ENCODE data around the gene HECA.

HECA gene

DNA sequence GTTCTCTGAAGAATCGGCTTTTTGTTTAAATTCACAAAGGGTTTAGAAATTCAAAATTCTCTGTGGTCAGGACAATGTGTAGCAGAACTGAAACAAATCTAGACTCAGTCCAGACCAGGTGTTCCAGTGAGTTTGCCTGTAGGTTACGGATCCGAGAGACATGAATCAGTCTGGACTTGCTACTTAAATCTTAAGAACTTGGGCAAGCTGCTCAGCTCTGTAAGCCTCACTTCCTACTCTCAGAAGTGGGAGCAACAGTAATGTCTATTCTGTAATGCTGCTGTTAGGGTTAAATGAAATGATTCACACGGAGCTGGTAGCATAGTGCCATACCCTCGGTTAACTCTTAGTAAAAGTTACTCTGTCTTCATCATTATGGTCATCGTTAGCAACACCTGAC lies 37.7 kb downstream of the HECA start:
- no peaks in the 10 kb centered on the region for H3K9me2 ChIP-seq (replicated peaks; ENCODE audit: insufficient read depth, low read length)
- H3K27me3 ChIP-seq (ENCODE audit: low read length) = no peaks in the 10 kb centered on the region
- H2AFZ ChIP-seq (ENCODE audit: low read depth, low read length, severe bottlenecking) = no peak overlapping the region
- peaks cover 15% of the 10 kb centered on the region for H3K36me3 ChIP-seq (ENCODE audit: low read length)
- no peak overlapping the region for H3K9ac ChIP-seq (ENCODE audit: low read length)
- H3K4me3 ChIP-seq (ENCODE audit: insufficient read depth, low read length, poor library complexity, severe bottlenecking) = no peak overlapping the region
- no peak overlapping the region for H3K27ac ChIP-seq (ENCODE audit: low read depth, low read length)
- no peaks in the 10 kb centered on the region; the same call in 1 of the 2 replicates for H3K79me2 ChIP-seq (ENCODE audit: insufficient read depth, low read length)
- TF ChIP-seq, protein P1, sequence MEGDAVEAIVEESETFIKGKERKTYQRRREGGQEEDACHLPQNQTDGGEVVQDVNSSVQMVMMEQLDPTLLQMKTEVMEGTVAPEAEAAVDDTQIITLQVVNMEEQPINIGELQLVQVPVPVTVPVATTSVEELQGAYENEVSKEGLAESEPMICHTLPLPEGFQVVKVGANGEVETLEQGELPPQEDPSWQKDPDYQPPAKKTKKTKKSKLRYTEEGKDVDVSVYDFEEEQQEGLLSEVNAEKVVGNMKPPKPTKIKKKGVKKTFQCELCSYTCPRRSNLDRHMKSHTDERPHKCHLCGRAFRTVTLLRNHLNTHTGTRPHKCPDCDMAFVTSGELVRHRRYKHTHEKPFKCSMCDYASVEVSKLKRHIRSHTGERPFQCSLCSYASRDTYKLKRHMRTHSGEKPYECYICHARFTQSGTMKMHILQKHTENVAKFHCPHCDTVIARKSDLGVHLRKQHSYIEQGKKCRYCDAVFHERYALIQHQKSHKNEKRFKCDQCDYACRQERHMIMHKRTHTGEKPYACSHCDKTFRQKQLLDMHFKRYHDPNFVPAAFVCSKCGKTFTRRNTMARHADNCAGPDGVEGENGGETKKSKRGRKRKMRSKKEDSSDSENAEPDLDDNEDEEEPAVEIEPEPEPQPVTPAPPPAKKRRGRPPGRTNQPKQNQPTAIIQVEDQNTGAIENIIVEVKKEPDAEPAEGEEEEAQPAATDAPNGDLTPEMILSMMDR (IDR thresholded peaks at IDR 0.05; ENCODE audit: insufficient read depth, low read length, poor library complexity, severe bottlenecking) = no peak
- TF ChIP-seq EZH2phosphoT487 (conservative IDR thresholded peaks at IDR 0.05; ENCODE audit: low read length) = no peak
- H3K4me2 ChIP-seq (ENCODE audit: low read depth, low read length, poor library complexity, severe bottlenecking) = no peak overlapping the region
- no peaks in the 10 kb centered on the region for H4K20me1 ChIP-seq (ENCODE audit: low read depth, low read length)
- H3F3A ChIP-seq (ENCODE audit: insufficient read depth) = 0 out of 2 replicates have a peak, but pooled peaks cover 3% of the 10 kb centered on the region
- no peaks in the 10 kb centered on the region for H3K9me3 ChIP-seq (ENCODE audit: insufficient read depth, low read length)

DNA sequence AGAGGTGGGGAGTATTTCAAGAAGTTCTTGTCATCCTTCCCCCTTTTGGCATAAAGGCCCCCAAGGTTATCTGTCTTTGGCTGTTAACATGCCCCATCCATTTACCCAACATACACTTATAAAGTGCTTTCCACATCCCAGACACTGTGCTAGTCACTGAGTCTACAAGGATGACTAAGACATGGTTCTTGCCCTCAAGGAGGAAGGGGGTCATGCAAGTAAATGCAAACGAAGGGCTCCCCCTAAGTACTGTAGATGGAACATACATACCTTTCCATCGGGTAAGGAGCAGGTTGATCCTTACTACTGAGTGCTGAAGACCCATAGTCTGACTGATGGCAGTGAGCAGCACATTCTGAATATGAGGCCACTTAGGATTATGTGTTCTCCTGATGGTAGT lies 38.3 kb downstream of the HECA start:
- H3K9me3 ChIP-seq (ENCODE audit: insufficient read depth, low read length) = no peaks in the 10 kb centered on the region
- TF ChIP-seq, protein P1 (IDR thresholded peaks at IDR 0.05; ENCODE audit: insufficient read depth, low read length, poor library complexity, severe bottlenecking) = no peak
- no peak for TF ChIP-seq EZH2phosphoT487 (conservative IDR thresholded peaks at IDR 0.05; ENCODE audit: low read length)
- peaks cover 21% of the 10 kb centered on the region for H3K36me3 ChIP-seq (ENCODE audit: low read length)
- no peak overlapping the region for H3K4me2 ChIP-seq (ENCODE audit: low read depth, low read length, poor library complexity, severe bottlenecking)
- no peak overlapping the region for H3K27ac ChIP-seq (ENCODE audit: low read depth, low read length)
- no peaks in the 10 kb centered on the region for H4K20me1 ChIP-seq (ENCODE audit: low read depth, low read length)
- H3K79me2 ChIP-seq (ENCODE audit: insufficient read depth, low read length) = no peaks in the 10 kb centered on the region; the same call in 1 of the 2 replicates
- no peak overlapping the region for H2AFZ ChIP-seq (ENCODE audit: low read depth, low read length, severe bottlenecking)
- no peak overlapping the region for H3K4me3 ChIP-seq (ENCODE audit: insufficient read depth, low read length, poor library complexity, severe bottlenecking)
- H3K9me2 ChIP-seq (replicated peaks; ENCODE audit: insufficient read depth, low read length) = no peaks in the 10 kb centered on the region
- H3K9ac ChIP-seq (ENCODE audit: low read length) = no peak overlapping the region
- H3K27me3 ChIP-seq (ENCODE audit: low read length) = no peaks in the 10 kb centered on the region
- H3F3A ChIP-seq (ENCODE audit: insufficient read depth) = 0 out of 2 replicates have a peak, but pooled peaks cover 3% of the 10 kb centered on the region

DNA sequence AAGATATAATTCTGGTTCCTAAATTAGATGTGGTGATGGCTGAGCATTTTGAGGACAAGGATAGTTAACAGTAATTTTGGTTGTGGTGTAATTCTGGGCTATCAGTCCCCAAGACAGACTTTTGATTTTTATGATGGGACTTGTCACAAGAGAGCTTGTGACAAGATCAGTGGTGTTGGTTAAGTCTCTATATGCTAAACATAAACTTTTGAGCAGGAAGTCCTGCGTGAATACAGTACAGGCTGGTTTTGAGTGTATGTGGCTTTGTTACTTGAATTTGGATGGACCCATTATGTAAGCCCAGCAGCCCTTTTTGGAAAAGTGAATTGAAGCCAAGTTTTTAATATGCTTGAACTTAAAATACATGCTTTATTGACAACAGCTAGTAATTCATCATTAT lies 38.9 kb downstream of the HECA start:
- Histone ChIP-seq H4K20me1 (ENCODE audit: low read depth, low read length) (no peaks in the 10 kb centered on the region), H3K4me3 (ENCODE audit: insufficient read depth, low read length, poor library complexity, severe bottlenecking) (no peak overlapping the region), H3K9ac (ENCODE audit: low read length) (no peak overlapping the region), H3K9me3 (ENCODE audit: insufficient read depth, low read length) (no peaks in the 10 kb centered on the region), H3K36me3 (ENCODE audit: low read length) (peaks cover 24% of the 10 kb centered on the region), H3K4me2 (ENCODE audit: low read depth, low read length, poor library complexity, severe bottlenecking) (no peak overlapping the region), H3K27me3 (ENCODE audit: low read length) (no peaks in the 10 kb centered on the region), H3K27ac (ENCODE audit: low read depth, low read length) (no peak overlapping the region), H2AFZ (ENCODE audit: low read depth, low read length, severe bottlenecking) (no peak overlapping the region), H3K9me2 (replicated peaks; ENCODE audit: insufficient read depth, low read length) (no peaks in the 10 kb centered on the region), H3F3A (ENCODE audit: insufficient read depth) (0 out of 2 replicates have a peak, but pooled peaks cover 3% of the 10 kb centered on the region), H3K79me2 (ENCODE audit: insufficient read depth, low read length) (no peaks in the 10 kb centered on the region; the same call in 1 of the 2 replicates)
- TF ChIP-seq, protein P1 (IDR thresholded peaks at IDR 0.05; ENCODE audit: insufficient read depth, low read length, poor library complexity, severe bottlenecking) = no peak
- TF ChIP-seq EZH2phosphoT487 (conservative IDR thresholded peaks at IDR 0.05; ENCODE audit: low read length) = no peak
